AML-193 (cell line): ENCODE measurements around the gene NTNG2.

Source experiments
- DNase-seq, 2 experiments: peaks; one replicate each; lab custom pipeline; 2025; lab: John Stamatoyannopoulos, UW

The NTNG2 gene

DNA sequence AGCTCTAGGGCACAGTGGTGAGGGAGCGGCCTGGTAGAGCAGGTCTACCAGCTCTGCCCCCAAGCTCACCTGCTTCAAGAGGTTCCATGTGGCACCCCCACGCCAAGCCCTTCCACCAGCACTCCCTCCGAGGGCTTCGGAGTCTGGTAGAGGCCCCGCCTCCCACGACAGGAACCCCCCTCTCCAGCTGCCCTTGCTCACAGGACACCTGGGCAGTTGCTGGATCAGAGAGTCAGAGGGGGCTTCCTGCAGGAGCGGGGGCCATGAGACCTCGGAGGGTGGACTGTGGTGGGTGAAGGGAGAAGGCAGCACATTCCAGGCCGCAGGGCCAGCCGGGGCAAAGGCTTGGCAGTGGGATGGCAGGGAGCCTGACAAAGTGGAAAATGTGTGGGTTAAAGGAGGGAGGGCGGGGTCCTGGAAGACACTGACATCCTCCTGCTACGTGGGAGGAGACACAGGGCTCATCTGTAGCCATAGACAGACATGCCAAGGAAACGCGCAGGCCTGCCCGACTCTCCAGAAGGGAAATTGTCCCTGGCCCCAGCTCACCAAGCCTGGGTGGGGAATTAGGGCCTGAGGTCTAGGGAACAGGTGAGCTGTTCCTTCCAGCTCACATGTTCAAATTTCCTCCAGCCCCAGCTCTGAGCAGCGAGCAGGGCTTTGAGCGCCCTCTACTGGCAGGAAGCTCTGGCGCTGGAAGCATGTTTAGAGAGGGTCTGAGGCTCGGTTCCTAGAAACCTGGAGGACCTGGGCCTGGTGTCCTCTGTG lies 74.2 kb downstream of the NTNG2 start:
- DNase-seq = peak; percentile 42

DNA sequence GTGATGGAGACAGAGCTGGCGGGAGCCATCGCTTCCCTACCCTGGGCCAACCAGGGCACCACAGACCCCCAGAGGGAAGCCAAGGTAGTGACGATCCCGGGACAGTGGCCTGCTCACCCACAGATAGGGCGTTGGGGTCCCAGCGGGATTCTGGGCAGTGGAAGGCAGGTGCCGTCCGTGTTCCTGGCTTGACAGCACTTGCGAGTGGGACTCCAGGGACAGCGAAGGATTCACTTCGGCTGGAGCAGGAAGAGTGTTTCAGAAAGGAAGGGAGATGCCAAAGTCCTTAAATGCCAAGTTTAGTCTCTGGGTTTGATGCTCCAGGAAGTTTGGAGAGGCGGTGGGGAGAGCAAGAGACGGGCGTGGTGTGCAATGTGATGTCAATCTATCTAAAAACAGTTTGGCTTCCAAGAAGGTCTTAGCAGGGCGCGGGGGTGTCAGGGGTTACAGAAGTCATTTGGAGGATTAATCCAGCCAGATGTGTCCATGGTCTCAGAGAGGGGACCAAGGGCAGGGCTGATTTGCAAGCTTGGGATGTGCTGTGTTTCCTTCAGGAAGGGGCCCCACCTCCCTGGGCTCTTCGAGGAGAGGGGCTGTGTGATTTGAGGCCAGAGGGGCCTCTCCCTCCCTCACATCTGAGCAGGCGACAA lies 74.9 kb downstream of the NTNG2 start:
- no peak for DNase-seq

- no peak for DNase-seq
These were observed 75.6 kb downstream of the NTNG2 start for GRCh38 chr9:132237481-132237880.

- no peak for DNase-seq
These were observed 76.4 kb downstream of the NTNG2 start for GRCh38 chr9:132238026-132238972.

DNA sequence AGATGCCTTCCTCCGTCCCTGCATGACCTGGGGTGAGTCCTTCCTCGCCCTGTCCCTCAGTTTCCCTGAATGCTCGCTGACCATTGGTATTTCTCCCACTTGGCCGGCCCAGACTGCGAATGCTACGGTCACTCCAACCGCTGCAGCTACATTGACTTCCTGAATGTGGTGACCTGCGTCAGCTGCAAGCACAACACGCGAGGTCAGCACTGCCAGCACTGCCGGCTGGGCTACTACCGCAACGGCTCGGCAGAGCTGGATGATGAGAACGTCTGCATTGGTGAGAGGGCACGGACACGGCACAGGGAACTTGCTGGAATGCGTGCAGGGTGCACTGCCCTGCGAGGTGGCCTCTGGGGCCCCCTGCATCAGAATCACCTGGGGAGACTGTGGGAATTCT lies 77.1 kb downstream of the NTNG2 start:
- DNase-seq = no peak

DNA sequence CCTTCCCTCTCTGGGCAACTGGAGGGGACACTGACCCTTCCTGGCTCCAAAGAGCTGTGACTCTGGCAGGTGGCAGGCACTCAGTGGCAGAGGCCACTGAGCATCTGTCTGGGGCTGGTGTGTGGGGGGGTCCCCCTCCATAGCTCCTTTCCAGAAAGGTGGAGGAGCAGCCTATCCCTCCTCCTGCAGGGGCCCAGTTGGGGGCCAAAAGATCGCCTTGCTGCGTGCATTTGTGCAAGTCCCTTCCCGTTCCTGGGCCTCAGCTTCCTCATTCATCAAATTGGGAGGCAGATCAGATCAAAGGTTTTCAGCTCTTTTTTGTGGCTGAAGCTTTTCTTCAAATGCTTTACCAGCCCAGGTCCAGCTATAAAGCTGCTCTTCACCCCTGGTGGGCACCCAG lies 77.7 kb downstream of the NTNG2 start:
- no peak for DNase-seq

DNA sequence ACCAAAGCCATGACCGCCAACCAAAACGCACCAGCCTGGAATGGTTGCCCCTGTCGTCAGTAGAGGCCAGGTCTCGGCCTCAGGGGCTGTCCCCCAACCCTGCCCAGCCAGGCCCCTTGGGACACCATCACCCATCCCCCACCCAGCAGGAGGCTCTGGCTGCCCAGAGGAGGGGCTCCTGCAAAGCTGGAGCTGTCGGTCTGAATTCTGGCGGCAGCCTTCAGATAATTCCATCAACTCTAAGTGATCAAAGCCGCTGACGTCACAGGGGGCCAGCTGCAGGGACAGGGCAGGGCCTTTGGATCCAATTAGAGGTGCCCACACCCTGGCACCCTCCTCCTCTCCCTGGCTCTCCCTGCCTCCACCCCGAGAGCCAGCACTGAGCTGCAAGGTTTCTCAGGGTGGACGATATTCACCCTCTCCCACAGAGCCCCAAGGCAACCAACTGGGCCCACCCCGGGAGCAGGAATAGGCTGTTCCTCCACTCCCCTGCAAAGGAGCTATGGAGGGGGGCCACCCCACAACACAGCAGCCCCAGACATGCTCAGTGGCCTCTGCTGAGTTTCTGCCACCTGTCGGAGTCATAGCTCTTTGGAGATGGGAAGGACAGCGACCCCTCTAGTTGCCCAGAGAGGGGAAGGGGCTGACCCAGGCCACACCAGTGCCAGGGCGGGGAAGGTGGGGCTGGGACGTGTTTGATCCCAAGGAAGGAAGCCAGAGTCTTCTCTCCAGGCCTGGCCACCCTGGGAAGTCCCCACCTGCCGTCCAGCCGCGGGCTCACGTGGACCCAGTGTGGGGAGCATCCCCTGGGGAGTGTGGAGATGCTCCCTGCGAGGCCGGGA lies 78.4 kb downstream of the NTNG2 start:
- DNase-seq = no peak

- DNase-seq = peak; percentile 74 to 96
These were observed 79.1 kb downstream of the NTNG2 start for GRCh38 chr9:132240841-132241482.

- no peak for DNase-seq
These were observed 79.6 kb downstream of the NTNG2 start for GRCh38 chr9:132241483-132241839.

GRCh38 chr9:132241840-132242620 lies 80.2 kb downstream of the NTNG2 start:
- no peak for DNase-seq

DNA sequence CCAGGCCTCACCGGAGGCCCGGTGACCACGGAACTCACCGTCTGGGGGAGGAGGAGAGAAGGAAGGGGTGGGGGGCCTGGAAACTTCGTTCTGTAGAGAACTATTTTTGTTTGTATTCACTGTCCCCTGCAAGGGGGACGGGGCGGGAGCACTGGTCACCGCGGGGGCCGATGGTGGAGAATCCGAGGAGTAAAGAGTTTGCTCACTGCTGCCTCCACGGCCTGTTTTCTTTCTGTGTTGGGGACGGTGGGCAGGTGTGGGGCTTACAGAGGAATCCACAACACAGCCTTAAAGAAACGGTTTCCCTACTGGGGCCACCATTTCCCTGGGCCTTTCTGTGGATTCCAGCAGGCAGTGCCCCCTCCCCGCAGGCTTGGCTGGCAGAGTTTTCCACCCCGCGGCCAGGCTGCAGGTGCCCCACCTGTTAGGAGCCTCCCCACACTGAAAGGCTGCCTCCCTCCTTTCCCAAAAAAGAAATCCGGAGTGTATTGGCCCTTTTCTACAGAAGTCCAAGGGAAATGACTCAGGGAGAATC lies 80.8 kb downstream of the NTNG2 start:
- no peak for DNase-seq

- no peak for DNase-seq
These were observed 81.6 kb downstream of the NTNG2 start for GRCh38 chr9:132243156-132244074.

DNA sequence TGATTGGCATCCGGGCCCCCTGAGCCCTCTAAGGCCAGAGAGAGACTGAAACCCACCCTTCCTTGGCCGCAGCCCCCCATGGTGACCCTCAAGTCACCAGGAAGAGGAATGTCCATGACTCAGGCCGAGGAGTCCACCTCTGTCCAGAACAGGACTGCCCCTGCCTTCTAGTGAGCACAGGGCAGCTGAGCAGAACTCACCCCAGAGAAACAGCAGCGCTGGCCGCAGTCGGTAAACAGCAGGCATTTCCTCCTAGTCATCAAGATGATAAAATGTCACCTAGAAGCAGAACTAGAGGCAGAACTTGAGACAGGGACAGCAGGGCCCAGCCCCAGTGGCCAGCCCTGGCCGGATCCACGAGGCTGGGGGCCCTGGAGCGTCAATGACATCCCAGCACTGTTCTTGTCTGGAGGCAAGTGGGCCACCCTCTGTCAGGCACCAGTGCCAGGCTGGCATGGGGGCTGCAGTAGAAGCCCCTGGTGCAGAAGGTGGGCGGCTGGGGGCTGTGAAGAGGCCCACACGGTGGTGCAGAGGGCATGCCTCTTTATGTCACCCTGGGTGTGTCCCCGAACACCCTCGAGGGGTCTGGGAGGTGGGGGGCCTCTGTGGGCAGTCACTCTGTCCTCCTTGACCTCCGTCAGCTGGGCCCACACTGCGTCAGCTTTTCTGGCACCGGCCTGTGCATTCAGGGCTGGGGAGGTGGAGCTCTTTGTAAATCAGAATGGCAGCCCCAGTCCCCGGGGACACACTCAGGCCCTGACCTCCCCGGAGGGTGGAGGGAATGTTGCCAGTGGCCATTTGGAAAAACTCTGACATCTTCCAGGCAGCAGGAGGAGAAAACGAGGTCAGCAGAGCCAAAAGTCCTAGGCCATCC lies 83.0 kb downstream of the NTNG2 start:
- no peak for DNase-seq

DNA sequence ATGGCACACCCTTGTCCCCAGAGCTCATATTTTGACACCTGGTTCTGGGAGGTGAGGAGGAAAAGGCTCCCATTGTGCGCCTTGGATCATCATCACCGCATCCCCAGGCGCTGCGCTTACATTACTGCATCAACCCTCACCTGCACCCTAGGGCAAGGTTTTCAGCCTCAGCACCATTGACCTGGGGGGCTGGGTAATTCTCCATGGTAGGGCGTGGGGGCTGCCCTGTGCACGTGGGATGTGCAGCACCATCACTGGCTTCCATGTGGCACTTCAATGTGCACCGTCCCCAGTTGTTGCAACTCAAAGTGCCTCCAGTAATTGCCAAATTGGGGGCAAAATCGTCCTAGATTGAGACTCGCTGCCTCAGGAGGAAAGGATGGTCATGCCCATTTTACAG lies 83.6 kb downstream of the NTNG2 start:
- no peak for DNase-seq

GRCh38 chr9:132247942-132248341 lies 86.1 kb downstream of the NTNG2 start:
- DNase-seq = no peak

- DNase-seq = no peak
These were observed 87.3 kb downstream of the NTNG2 start for GRCh38 chr9:132249123-132249522.

DNA sequence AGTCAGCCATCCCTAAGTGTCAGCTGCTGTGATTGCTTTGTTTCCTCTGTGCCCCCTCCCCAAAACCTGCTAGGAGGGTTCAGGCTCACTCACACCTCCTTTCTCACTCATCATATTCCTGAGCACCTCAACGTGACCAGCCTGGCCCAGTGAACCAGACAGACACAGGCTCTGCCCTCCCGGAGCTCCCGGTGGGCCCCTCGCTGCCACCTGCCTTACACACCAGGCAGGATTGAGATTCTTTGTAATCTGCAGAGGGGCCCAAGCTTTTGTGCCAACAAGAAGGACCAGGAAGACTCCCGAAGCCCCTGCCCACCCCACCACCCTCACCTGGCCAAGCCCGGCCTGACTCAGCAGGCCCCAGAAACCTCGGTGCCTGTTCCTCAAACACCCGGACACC lies 87.8 kb downstream of the NTNG2 start:
- DNase-seq = no peak
